Fibroblast of peridontal ligament (primary cell): ENCODE results near the gene MXD4.
A peak's percentile ranks its signal among the peaks of the same experiment; 100 is the strongest.

ENCODE experiments used
- DNase-seq: peaks from one replicate; pipeline ENCODE4 v3.0.0-alpha.2; 2010; ENCODE audit errors: extremely low read depth

MXD4 gene

DNA sequence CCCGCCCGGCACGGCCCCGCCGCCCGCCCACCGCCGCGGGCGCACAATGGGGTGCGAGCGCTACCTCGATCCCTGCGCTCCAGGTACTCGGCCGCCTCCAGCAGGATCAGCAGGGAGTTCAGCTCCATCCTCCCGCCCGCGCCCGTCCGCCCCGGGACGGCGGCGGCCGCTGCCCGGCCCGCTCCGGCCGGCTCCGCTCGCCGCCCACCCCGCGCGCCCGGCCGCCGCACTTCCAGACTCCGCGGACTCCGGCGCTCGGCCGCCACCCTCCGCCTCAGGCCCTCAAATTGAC, at the start of gene MXD4:
MXD4 (minus strand) TSS at position 257 of the 292 bp plus-strand sequence; CDS start at position 128, 129 bp downstream.
- DNase-seq = no peak

- DNase-seq = no peak
Observed at GRCh38 chr4:2306773-2307410, 45.0 kb upstream of the MXD4 start.

DNA sequence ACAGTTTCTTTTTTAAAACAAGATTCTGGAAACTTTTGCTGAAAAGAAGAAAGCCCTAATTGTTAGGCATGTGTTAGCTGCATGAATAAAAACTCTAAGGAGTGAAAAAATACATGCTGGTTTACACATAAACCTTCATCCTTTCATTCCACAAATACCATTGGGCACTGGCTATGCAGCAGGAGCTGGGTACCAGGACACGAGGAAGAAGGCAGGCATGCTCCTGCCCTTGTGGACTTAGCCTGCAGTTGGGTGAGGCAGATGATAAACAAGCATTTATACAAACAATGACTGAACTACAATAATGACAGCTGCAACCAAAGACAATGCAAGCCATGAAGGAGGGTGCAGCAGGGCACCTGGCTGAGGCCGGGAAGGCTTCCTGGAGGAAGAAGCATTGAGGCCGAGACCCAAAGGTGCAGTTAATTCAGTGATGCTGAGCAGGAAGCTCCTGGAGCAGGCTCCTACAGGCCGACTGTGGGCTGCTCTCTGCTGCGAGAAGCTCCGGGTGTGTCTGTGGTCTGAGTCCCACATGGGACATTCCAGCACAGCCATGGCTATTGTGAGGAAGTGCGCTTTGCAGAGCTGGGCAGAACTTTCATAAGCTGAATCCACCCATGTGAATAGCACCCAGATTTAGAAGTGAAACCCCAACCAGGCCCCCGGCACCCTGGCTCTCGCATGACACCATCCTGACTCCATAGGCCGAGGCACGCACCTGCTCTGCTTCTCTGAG, 44.0 kb upstream of the MXD4 start:
- no peak for DNase-seq

GRCh38 chr4:2304877-2305561, 43.1 kb upstream of the MXD4 start:
- no peak for DNase-seq

DNA sequence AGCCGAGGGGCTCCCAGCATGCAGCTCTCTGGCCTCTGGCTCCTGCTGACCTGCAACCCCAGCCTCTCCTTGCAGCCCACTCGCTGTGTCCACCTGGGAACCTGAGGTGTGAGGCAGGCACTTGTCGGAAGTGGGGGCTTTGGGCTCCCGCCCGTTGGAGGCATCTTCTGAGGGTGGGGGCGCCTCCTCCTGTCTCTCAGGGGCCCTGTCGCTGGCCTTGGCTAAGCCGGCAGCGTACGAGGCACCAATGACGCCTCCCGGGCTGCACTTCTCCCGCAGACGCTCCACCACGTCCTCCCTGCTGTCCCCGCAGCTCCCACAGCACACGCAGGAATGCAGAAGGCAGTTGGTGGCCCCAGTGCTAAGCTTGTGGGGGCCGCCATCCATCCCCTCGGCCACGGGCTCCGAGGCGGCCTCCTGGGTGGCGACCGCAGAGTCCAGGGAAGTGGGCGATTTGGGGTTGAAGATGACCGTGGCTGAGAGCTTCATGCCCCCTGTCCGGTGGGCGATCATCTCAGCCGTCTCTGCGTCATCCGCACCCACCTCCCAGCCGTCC, 42.5 kb upstream of the MXD4 start:
- no peak for DNase-seq

DNA sequence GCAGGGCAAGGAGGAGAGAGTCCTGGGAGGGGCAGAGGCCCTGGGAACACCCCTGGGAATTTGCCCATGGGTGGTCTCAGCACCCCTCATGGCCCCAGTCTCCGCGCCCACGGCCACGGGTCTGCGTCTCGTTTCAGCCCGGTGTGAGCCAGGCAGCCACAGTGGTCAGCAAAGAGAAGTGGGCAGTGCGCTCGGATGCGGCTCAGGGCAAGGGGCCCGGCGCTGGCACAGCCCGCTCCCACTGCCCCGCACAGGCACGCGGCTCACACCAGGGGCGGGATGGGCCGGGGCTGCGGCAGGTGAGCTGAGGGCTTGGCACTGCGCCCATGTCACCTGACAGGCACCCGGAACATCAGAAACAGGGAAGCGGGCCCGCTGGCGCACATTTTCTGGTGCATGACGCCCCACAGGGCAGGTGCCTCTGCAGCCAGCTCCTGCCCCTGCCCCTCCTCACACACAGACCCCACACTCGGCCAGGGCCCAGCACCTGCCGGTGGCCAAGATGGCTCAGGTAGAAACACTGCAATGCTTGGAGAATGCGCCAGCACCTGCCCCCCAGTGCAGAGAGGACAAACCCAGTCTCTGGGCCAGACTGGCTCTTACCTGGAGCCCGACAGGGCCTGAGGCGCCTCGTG, 41.9 kb upstream of the MXD4 start:
- no peak for DNase-seq

- no peak for DNase-seq
Observed at GRCh38 chr4:2303121-2303685, 41.3 kb upstream of the MXD4 start.

GRCh38 chr4:2302387-2303119, 40.6 kb upstream of the MXD4 start:
- no peak for DNase-seq

GRCh38 chr4:2301806-2302205, 39.9 kb upstream of the MXD4 start:
- no peak for DNase-seq

DNA sequence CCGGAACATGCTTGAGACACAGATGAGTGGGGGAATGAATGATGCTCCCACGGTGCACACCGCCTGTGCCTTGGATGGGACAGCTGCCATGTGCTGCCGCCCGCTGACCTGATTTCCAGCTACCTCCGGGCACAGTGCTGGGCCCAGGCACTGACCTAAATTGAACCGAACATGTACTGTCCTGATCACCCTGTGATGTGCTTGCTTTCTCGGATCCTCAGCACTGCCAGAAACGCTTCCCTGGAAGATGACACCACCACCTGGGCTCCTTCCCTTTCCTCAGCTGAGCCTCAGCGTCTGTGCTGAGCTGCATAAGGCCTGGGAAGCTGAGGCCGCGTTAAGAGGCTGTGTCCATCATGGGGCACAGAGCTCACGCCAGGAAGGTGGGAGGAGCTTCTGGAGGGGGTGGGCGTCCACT, 39.3 kb upstream of the MXD4 start:
- DNase-seq = no peak

DNA sequence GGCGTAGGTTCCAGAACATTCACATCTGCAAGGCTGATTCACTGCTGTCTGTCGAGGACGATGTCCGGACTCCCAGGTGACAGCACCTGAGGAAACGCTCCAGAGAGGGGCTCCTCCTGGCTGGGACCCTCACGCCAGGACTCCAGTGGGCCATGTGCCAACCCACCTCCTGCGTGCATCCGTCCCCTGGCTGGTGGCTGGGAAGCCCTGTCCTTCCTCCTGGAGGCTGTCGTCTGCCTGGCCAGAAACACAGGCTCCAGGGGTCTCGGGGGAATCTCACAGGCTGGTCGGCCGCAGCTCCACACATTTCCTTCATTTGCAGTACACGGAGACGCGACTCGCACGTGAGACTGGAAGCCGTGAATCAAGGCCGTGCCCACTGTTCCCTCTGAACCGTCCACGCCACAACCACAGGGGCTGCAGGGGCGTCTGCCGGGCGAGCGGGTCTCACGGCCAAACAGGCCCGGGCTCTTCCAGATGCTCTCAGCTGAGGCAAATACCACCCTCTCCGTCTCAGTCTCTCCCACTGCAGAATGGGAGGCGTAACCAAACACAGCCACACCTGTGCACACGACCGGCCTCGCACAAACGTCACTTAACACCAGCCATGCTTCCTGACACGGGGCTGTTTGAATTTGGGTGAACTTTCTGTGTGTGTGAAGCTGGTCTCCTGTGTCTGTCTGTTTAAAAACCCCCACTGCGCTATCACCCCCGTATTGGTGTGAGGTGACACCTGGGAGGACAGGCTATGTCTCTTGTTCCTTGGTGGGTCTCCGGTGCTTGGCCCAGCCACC, 38.7 kb upstream of the MXD4 start:
- no peak for DNase-seq

- DNase-seq = no peak
Observed at GRCh38 chr4:2299794-2300193, 37.9 kb upstream of the MXD4 start.

DNA sequence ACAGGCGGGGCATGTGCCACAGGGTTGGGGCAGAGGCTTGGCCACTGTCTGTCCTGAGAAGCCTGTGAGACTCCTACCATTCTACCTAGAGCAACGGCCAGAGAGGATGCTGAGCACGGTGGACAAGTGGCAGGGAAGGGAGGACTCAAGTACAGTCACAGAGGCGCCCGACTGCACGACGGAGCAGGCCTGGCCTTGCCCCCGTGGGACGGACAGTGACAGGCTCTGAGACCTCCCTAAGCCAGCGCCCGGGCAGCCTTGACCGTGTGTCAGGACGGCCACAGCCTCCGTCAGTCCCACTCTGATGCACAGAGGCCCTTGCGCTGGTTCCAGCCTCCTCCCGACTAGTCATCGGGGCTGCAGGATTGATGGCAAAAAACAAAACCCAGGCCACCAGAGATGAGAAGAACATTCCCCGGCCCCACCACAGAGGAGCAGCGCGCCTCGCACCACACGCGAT, 36.7 kb upstream of the MXD4 start:
- DNase-seq = no peak

DNA sequence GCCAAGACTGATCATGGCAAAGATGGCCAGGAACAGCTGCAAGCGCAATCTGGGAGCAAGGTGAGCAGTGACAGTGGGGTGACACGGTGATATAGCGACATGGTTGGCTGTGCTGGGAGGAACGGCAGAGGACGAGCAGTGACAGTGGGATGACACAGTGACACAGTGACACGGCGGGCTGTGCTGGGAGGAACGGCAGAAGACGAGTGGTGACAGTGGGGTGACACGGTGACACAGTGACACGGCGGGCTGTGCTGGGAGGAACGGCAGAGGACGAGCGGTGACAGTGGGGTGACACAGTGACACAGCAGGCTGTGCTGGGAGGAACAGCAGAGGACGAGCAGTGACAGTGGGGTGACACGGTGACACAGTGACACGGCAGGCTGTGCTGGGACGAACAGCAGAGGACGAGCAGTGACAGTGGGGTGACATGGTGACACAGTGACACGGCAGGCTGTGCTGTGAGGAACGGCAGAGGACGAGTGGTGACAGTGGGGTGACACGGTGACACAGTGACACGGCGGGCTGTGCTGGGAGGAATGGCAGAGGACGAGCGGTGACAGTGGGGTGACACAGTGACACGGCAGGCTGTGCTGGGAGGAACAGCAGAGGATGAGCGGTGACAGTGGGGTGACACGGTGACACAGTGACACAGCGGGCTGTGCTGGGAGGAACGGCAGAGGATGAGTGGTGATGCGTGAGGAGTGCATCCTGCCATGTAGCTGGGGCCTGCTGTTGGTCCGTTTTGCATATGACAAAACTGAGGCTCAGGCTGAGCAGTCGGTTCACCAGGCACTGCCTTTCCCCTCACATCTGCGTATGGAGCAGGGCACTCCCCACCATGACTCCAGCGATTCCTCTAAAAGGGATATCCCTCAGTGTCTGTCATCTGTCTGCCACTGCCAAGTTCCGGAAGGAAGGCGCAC, 36.0 kb upstream of the MXD4 start:
- no peak for DNase-seq

DNA sequence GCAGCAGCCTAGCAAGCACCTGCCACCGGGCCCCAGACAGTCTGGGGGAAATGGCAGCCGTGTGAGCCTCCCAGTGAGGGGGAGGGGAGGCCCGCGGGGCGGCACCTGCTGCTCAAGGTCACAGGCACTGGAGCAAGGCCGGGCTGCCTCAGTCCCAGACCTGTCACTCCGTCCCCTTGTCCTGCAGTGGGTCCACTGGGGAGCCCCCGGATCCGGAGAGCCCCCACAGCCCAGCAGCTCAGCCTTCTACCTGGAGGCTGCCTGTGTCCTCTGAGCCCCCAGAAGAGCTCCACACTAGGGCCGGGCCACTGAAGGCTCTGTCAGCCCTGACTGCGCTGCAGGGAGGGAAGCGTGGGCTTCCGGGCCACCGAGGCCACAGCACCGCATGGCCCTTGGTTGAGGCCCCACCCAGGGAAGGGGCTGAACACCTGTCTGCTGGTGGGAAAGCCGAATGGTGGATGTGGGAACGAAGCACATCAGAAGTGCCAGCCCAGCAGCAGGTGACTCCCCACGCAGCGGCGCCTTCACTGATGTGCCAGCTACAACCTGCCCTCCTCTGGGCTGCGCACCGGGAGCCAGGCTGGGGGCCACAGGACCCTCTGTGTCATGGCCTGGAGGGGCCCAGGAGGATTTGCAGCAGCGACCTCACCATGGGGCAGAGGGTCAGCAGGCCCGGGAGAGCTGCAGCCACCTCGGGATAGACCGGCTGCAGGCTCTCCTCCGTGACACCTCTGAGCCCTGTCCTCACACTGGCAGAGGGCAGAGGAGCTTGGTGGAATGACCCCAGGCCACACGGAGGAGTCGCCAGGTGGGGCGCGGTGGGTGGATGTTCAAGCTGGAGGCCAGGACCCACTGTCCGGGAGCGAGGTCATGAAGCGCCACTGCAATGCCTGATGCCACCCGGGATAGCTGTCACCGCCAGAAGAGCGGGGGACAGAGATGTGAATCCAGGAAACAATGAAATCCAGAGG, 35.0 kb upstream of the MXD4 start:
- DNase-seq = no peak

- DNase-seq = no peak
Observed at GRCh38 chr4:2295900-2296442, 34.1 kb upstream of the MXD4 start.

- no peak for DNase-seq
Observed at GRCh38 chr4:2295500-2295899, 33.6 kb upstream of the MXD4 start.

DNA sequence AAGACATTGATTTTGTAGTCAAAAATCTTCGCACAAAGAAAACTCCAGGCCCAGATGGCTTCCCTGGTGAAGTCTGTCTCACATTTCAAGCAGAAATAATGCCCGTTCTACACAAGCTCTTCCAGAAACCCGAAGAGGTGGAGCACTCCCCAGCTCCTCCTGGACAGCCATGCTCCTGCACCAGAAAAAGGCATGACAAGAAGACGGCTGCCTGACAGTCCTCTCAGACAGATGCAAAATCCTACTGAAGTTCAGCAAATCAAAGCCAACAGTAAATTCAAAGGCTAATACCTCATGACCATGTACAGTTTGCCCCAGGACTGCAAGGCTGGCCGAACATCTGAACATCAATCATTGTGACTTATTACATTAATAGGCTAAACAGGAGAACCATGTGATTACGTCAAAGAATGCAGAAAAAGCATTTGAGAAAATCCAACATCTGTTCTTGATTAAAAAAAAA, 30.8 kb upstream of the MXD4 start:
- peak; percentile 81 for DNase-seq
